Astrocyte (in vitro differentiated cells and primary cell): Measurements from ENCODE around the gene ADGRE2. TPM values are rescaled to one million over a fixed set of nuclear protein-coding genes. Genes with fewer than 3 reads are reported as not detected.
"Not testable (repeated sequence)": the region's sequence is repeated elsewhere in the genome, so short reads cannot be mapped to it uniquely, and the experiment has no call there.

Experiments
- DNase-seq: peaks from one replicate; pipeline ENCODE4 v3.0.0-alpha.2; 2010; ENCODE audit warnings: low read depth
- FAIRE-seq: peaks from 2 replicates; lab custom pipeline; 2011; peaks lifted over from hg19 to GRCh38; lab: Jason Lieb, UNC
- H2AFZ ChIP-seq: 2 replicates; pipeline ENCODE4 v1.6.0; 2012; ENCODE audit warnings: low read depth, low read length, inconsistent platforms
- H3K27ac ChIP-seq: 2 replicates; pipeline ENCODE4 v1.5.1; 2011; ENCODE audit warnings: low read depth, low read length, inconsistent platforms
- H3K27me3 ChIP-seq: 2 replicates; pipeline ENCODE4 v1.6.0; 2011; ENCODE audit warnings: low read length, inconsistent platforms; ENCODE audit not compliant: insufficient read depth
- H3K36me3 ChIP-seq: 2 replicates; pipeline ENCODE4 v1.5.1; 2011; ENCODE audit warnings: low read length, inconsistent platforms; ENCODE audit not compliant: insufficient read depth
- H3K4me1 ChIP-seq: 2 replicates; pipeline ENCODE4 v1.5.1; 2011; ENCODE audit warnings: low read length, inconsistent platforms; ENCODE audit not compliant: insufficient read depth
- H3K4me2 ChIP-seq: 2 replicates; pipeline ENCODE4 v1.6.0; 2012; ENCODE audit warnings: low read length, inconsistent platforms
- H3K4me3 ChIP-seq: 2 replicates; pipeline ENCODE4 v1.5.1; 2011; ENCODE audit warnings: low read depth, mild to moderate bottlenecking, low read length, inconsistent platforms; ENCODE audit not compliant: insufficient read depth
- H3K79me2 ChIP-seq: 2 replicates; pipeline ENCODE4 v1.6.0; 2012; ENCODE audit warnings: mild to moderate bottlenecking, low read length, inconsistent platforms; ENCODE audit not compliant: insufficient read depth
- H3K9ac ChIP-seq: 2 replicates; pipeline ENCODE4 v1.6.0; 2012; ENCODE audit warnings: mild to moderate bottlenecking, low read length, inconsistent platforms
- H3K9me3 ChIP-seq: 2 replicates; pipeline ENCODE4 v1.5.1; 2012; ENCODE audit warnings: low read depth, mild to moderate bottlenecking, low read length, inconsistent platforms; ENCODE audit not compliant: insufficient read depth
- H4K20me1 ChIP-seq: 2 replicates; pipeline ENCODE4 v1.6.0; 2012; ENCODE audit warnings: low read length, inconsistent platforms; ENCODE audit not compliant: insufficient read depth
- H3K27ac Mint-ChIP-seq: one replicate; pipeline ENCODE4 v1.8.0; 2021; ENCODE audit warnings: mild to moderate bottlenecking, mixed read lengths; ENCODE audit not compliant: unreplicated experiment
- H3K27me3 Mint-ChIP-seq: one replicate; pipeline ENCODE4 v1.8.0; 2021; ENCODE audit warnings: low read depth, mixed read lengths; ENCODE audit not compliant: unreplicated experiment
- H3K36me3 Mint-ChIP-seq: one replicate; pipeline ENCODE4 v1.8.0; 2021; ENCODE audit warnings: low read depth, mixed read lengths; ENCODE audit not compliant: unreplicated experiment
- H3K4me1 Mint-ChIP-seq: one replicate; pipeline ENCODE4 v1.8.0; 2021; ENCODE audit warnings: low read depth, mixed read lengths; ENCODE audit not compliant: unreplicated experiment
- H3K4me3 Mint-ChIP-seq: one replicate; pipeline ENCODE4 v1.8.0; 2021; ENCODE audit warnings: mild to moderate bottlenecking, moderate library complexity, mixed read lengths; ENCODE audit not compliant: unreplicated experiment
- H3K9me3 Mint-ChIP-seq: one replicate; pipeline ENCODE4 v1.8.0; 2021; ENCODE audit warnings: mild to moderate bottlenecking, mixed read lengths; ENCODE audit not compliant: unreplicated experiment
- EZH2 ChIP-seq: IDR thresholded peaks from 2 replicates; pipeline ENCODE4 v1.6.1; 2012; ENCODE audit warnings: mild to moderate bottlenecking, low read length, inconsistent platforms; ENCODE audit not compliant: insufficient read depth
- total RNA-seq: library from RNA; stranded (reverse); gene quantifications from 2 replicates; pipeline ENCODE4 v1.2.1, GENCODE V29; 2021
- TF ChIP-seq, protein P1 (sequence below): IDR thresholded peaks from 2 replicates; pipeline ENCODE4 v1.5.1; 2011; ENCODE audit warnings: low read depth, mild to moderate bottlenecking, inconsistent platforms, low read length, moderate library complexity; ENCODE audit not compliant: insufficient read depth

Gene ADGRE2
- total RNA-seq, 1 donor from 2014 or later: 0.34 TPM

DNA sequence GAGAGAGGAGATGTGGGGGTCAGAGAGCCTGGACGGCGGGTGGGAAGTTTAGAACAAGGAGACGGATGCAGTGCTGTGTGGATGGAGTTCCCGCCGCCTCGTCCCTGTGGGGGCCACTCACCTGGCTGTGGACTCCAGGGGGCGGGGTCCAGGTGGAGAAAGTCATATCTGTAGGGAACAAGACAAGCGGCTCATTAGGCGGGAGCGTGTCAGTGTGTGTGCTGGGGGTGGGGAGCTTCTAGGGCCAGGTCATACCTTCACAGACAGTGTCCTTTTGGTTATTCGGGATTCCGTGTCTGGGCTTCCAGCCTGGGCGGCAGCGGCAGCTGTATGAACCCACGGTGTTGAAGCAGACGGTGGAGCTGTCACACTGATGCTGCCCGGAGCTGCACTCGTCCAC is 13.0 kb downstream of the ADGRE2 start:
- not testable (repeated sequence) for H3K4me1 ChIP-seq

GRCh38 chr19:14764401-14764800 is 14.0 kb downstream of the ADGRE2 start:
- peaks cover 10% of the 10 kb centered on the region for H3K9me3 Mint-ChIP-seq
- no peak overlapping the region for H2AFZ ChIP-seq
- TF ChIP-seq, protein P1, sequence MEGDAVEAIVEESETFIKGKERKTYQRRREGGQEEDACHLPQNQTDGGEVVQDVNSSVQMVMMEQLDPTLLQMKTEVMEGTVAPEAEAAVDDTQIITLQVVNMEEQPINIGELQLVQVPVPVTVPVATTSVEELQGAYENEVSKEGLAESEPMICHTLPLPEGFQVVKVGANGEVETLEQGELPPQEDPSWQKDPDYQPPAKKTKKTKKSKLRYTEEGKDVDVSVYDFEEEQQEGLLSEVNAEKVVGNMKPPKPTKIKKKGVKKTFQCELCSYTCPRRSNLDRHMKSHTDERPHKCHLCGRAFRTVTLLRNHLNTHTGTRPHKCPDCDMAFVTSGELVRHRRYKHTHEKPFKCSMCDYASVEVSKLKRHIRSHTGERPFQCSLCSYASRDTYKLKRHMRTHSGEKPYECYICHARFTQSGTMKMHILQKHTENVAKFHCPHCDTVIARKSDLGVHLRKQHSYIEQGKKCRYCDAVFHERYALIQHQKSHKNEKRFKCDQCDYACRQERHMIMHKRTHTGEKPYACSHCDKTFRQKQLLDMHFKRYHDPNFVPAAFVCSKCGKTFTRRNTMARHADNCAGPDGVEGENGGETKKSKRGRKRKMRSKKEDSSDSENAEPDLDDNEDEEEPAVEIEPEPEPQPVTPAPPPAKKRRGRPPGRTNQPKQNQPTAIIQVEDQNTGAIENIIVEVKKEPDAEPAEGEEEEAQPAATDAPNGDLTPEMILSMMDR: no peak
- TF ChIP-seq EZH2: no peak
- no peak overlapping the region for H3K27ac ChIP-seq
- no peaks in the 10 kb centered on the region for H3K27me3 ChIP-seq
- no peaks in the 10 kb centered on the region for H3K4me1 Mint-ChIP-seq
- no peaks in the 10 kb centered on the region for H4K20me1 ChIP-seq
- no peak overlapping the region for H3K4me3 Mint-ChIP-seq
- H3K4me2 ChIP-seq: no peak overlapping the region
- no peak for DNase-seq
- H3K9ac ChIP-seq: no peak overlapping the region
- no peaks in the 10 kb centered on the region for H3K79me2 ChIP-seq
- FAIRE-seq: no peak
- H3K36me3 Mint-ChIP-seq: no peaks in the 10 kb centered on the region
- H3K27ac Mint-ChIP-seq: no peak overlapping the region
- no peak overlapping the region for H3K4me3 ChIP-seq
- H3K4me1 ChIP-seq: no peaks in the 10 kb centered on the region
- no peaks in the 10 kb centered on the region for H3K36me3 ChIP-seq
- H3K9me3 ChIP-seq: no peaks in the 10 kb centered on the region
- peaks cover 13% of the 10 kb centered on the region for H3K27me3 Mint-ChIP-seq

More for the DNA sequence above, 13.0 kb downstream of the ADGRE2 start:
- H3K36me3 ChIP-seq, H3K4me3 Mint-ChIP-seq, H3K9ac ChIP-seq, H3K4me1 Mint-ChIP-seq, H3K4me2 ChIP-seq, H3K36me3 Mint-ChIP-seq, H3K27me3 ChIP-seq, FAIRE-seq, DNase-seq, H3K27ac Mint-ChIP-seq, H3K4me3 ChIP-seq, H3K9me3 ChIP-seq, H3K9me3 Mint-ChIP-seq, H3K79me2 ChIP-seq, H3K27ac ChIP-seq, H2AFZ ChIP-seq, H4K20me1 ChIP-seq: not testable (repeated sequence)
- peaks cover 16% of the 10 kb centered on the region for H3K27me3 Mint-ChIP-seq

DNA sequence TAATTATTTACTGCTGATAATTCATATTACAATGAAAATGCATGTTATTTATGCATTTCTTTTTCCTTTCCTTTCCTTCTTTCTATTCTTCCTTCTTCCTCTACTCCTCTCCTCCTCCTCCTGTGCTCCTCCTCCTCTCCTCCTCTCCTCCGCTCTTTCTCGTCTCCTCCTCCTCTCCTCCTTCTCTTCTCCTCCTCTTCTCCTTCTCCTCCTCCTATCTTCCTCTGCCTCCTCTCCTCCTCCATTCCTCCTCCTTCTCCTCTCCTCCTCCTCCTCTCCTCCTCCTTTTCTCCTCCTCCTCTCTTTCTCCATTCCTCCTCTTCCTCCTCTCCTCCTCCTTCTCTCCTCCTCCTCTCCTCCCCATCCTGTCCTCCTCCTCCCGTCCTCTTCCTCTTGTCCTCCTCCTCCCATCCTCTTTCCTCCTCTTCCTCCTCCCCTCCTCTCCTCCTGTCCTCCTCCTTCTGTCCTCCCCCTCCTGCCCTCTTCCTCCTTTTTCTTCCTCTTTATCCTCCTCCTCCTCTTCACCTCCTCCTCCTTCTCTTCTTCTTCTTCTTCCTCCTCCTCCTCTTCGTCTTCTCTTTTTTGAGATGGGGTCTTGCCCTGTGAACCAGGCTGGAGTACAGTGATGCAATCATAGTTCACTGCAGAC is 14.7 kb downstream of the ADGRE2 start:
- no peak for TF ChIP-seq EZH2
- TF ChIP-seq, protein P1: no peak
- DNase-seq (no peak), FAIRE-seq (no peak)
- H3K27ac ChIP-seq: no peak overlapping the region
- Mint-ChIP-seq H3K4me1 (no peaks in the 10 kb centered on the region), H3K36me3 (no peaks in the 10 kb centered on the region), H3K9me3 (peaks cover 10% of the 10 kb centered on the region), H3K4me3 (no peak overlapping the region), H3K27me3 (peaks cover 12% of the 10 kb centered on the region), H3K27ac (peak overlapping the region; percentile 18)
- no peaks in the 10 kb centered on the region for H3K36me3 ChIP-seq
- H3K4me3 ChIP-seq: no peak overlapping the region
- H3K4me1 ChIP-seq: no peaks in the 10 kb centered on the region
- no peak overlapping the region for H3K9ac ChIP-seq
- H2AFZ ChIP-seq: no peak overlapping the region
- H3K9me3 ChIP-seq: no peaks in the 10 kb centered on the region
- no peak overlapping the region for H3K4me2 ChIP-seq
- H3K79me2 ChIP-seq: no peaks in the 10 kb centered on the region
- H4K20me1 ChIP-seq: no peaks in the 10 kb centered on the region
- no peaks in the 10 kb centered on the region for H3K27me3 ChIP-seq
